HepG2 (cell line): Measurements from ENCODE around the gene STX8.

Experiments used
- CTCF ChIP-seq: sonication (generic); formaldehyde crosslinking; IDR thresholded peaks from 2 replicates; pipeline ENCODE4 v1.5.0; 2020; ENCODE audit warnings: mild to moderate bottlenecking, missing genetic modification reagents, moderate library complexity
- RFX5 ChIP-seq: IDR thresholded peaks from 2 replicates; pipeline ENCODE4 v1.6.1; 2011; ENCODE audit warnings: low read depth, low read length, improper control_type of control experiment
- ZNF766 ChIP-seq: sonication (generic); formaldehyde crosslinking; IDR thresholded peaks from 2 replicates; pipeline ENCODE4 v1.5.0; 2020; ENCODE audit warnings: missing genetic modification reagents, borderline replicate concordance

GRCh38 chr17:9443811-9444210, 131.8 kb downstream of the STX8 start:
- TF ChIP-seq CTCF (no peak), ZNF766 (CRISPR knock-in tag) (no peak), RFX5 (no peak)
